SK-N-SH (cell line): ENCODE results near the gene DUOXA2. TPM values are rescaled to one million over a fixed set of nuclear protein-coding genes. Genes with fewer than 3 reads are reported as not detected.

Experiments
- CTCF ChIA-PET: fragments of 300-600, 350-600 bp; formaldehyde crosslinking; extraction: SDS; loops from one replicate; lab custom pipeline; 2021; lab: Yijun Ruan, JAX
- POLR2A ChIA-PET: fragments of 350-600 bp; sonication (Branson Sonifier 250); formaldehyde crosslinking; extraction: SDS; loops from one replicate; lab custom pipeline; 2020; ENCODE audit warnings: antibody characterized with exemption, inconsistent platforms; lab: Yijun Ruan, JAX
- DNase-seq: peaks from one replicate; pipeline ENCODE4 v3.0.0; 2012
- H2AFZ ChIP-seq: fragments of 200-600 bp; sonication (generic); 2 replicates; pipeline ENCODE4 v1.8.1; 2016; ENCODE audit warnings: antibody characterized with exemption, mild to moderate bottlenecking, low read depth
- H3F3A ChIP-seq: fragments of 200-600 bp; sonication (generic); replicated peaks from 2 replicates; pipeline ENCODE3; 2016; ENCODE audit warnings: antibody characterized with exemption, mild to moderate bottlenecking; ENCODE audit not compliant: insufficient read depth
- H3K27ac ChIP-seq, 2 experiments: fragments of 200-500 bp in 1 of 2; fragments of 200-600 bp in 1 of 2; sonication (Bioruptor generic) in 1 of 2; sonication (generic), shearing (Covaris generic) in 1 of 2; 2 replicates each; pipeline versions ENCODE4 v1.5.1 to v1.6.1; 2014 to 2016; ENCODE audit warnings: low read depth in 2 of 2, inconsistent platforms in 1 of 2, low read length in 1 of 2, mild to moderate bottlenecking in 1 of 2, mixed read lengths in 1 of 2
- H3K27me3 ChIP-seq: fragments of 200-600 bp; sonication (generic), shearing (Covaris generic); 2 replicates; pipeline ENCODE4 v1.6.1; 2016; ENCODE audit warnings: mixed run types; ENCODE audit not compliant: insufficient read depth
- H3K36me3 ChIP-seq, 2 experiments: fragments of 200-500 bp in 1 of 2; fragments of 200-600 bp in 1 of 2; sonication (Bioruptor generic) in 1 of 2; sonication (generic) in 1 of 2; replicated peaks in 1 of 2; 2 replicates each; pipeline versions ENCODE3 to v1.5.1; 2014 to 2016; ENCODE audit warnings: low read length in 1 of 2, mild to moderate bottlenecking in 1 of 2; ENCODE audit not compliant: insufficient read depth in 2 of 2, control insufficient read depth in 1 of 2
- H3K4me1 ChIP-seq, 2 experiments: fragments of 200-500 bp in 1 of 2; fragments of 200-600 bp in 1 of 2; sonication (Bioruptor generic) in 1 of 2; sonication (generic), shearing (Covaris generic) in 1 of 2; 2 replicates each; pipeline versions ENCODE4 v1.5.1 to v1.6.1; 2014 to 2016; ENCODE audit warnings: low read depth in 1 of 2, low read length in 1 of 2, mixed run types in 1 of 2; ENCODE audit not compliant: insufficient read depth in 2 of 2, control insufficient read depth in 1 of 2
- H3K4me2 ChIP-seq: fragments of 200-600 bp; sonication (generic), shearing (Covaris generic); 2 replicates; pipeline ENCODE4 v1.6.1; 2017; ENCODE audit warnings: mixed run types
- H3K4me3 ChIP-seq, 2 experiments: fragments of 200-500 bp in 1 of 2; fragments of 200-600 bp in 1 of 2; sonication (Bioruptor generic) in 1 of 2; sonication (generic), shearing (Covaris generic) in 1 of 2; 2 replicates each; pipeline versions ENCODE4 v1.5.1 to v1.8.1; 2014 to 2016; ENCODE audit warnings: low read depth in 2 of 2, inconsistent platforms in 1 of 2, low read length in 1 of 2, mild to moderate bottlenecking in 1 of 2, mixed read lengths in 1 of 2, moderate library complexity in 1 of 2
- H3K79me2 ChIP-seq: fragments of 200-600 bp; sonication (generic); 2 replicates; pipeline ENCODE4 v1.8.1; 2017; ENCODE audit warnings: mild to moderate bottlenecking; ENCODE audit not compliant: insufficient read depth
- H3K9ac ChIP-seq: fragments of 200-600 bp; sonication (generic); 2 replicates; pipeline ENCODE4 v1.6.1; 2017; ENCODE audit warnings: mixed run types
- H3K9me2 ChIP-seq: fragments of 200-600 bp; sonication (generic); 2 replicates; pipeline ENCODE4 v1.6.1; 2017; ENCODE audit warnings: mixed run types
- H3K9me3 ChIP-seq: fragments of 200-600 bp; sonication (generic); 2 replicates; pipeline ENCODE4 v1.6.1; 2017; ENCODE audit warnings: mixed run types, mild to moderate bottlenecking, moderate library complexity
- H4K20me1 ChIP-seq: fragments of 200-600 bp; sonication (generic); 2 replicates; pipeline ENCODE4 v1.6.1; 2017; ENCODE audit warnings: mild to moderate bottlenecking, mixed run types; ENCODE audit not compliant: insufficient read depth
- CHD2 ChIP-seq: fragments of 150-350 bp; IDR thresholded peaks from 2 replicates; pipeline ENCODE4 v1.6.1; 2018; ENCODE audit warnings: low read length; ENCODE audit not compliant: partially characterized antibody
- FOXJ3 ChIP-seq: sonication (generic); formaldehyde crosslinking; IDR thresholded peaks from 2 replicates; pipeline ENCODE4 v1.5.1; 2020; ENCODE audit warnings: mild to moderate bottlenecking, missing genetic modification reagents
- NFIC ChIP-seq: IDR thresholded peaks from 2 replicates; pipeline ENCODE4 v1.4.0; 2012; ENCODE audit warnings: borderline replicate concordance
- RXRA ChIP-seq: IDR thresholded peaks from 2 replicates; pipeline ENCODE4 v1.4.0; 2012; ENCODE audit warnings: low read depth, mild to moderate bottlenecking, borderline replicate concordance
- TAF1 ChIP-seq: IDR thresholded peaks from 2 replicates; pipeline ENCODE4 v1.6.1; 2012; ENCODE audit warnings: low read depth, mild to moderate bottlenecking, low read length, moderate library complexity, borderline replicate concordance
- ZBTB33 ChIP-seq: IDR thresholded peaks from 2 replicates; pipeline ENCODE4 v1.4.0; 2012; ENCODE audit warnings: low read depth, borderline replicate concordance
- WGBS: methylation state at CpG from one replicate; pipeline ENCODE4 v1.1.6; 2017; ENCODE audit warnings: low lambda C conversion rate; 5-methylcytosine and 5-hydroxymethylcytosine counted together
- polyA plus RNA-seq, 3 experiments: library from polyadenylated mRNA; depleted of rRNA; stranded (reverse); fragments of >200 nt; gene quantifications; 2 replicates each; pipeline ENCODE4 v1.2.3, GENCODE V29; 2012

Gene DUOXA2
- polyA plus RNA-seq, 1 of the 3 experiments (the other 2 are of a cell fraction): not detected

GRCh38 chr15:45115312-45115820 is 1.2 kb downstream of the DUOXA2 start:
- TF ChIP-seq FOXJ3 (CRISPR knock-in tag): no peak
- no peak for TF ChIP-seq CHD2
- TF ChIP-seq TAF1: no peak
- TF ChIP-seq NFIC: no peak
- TF ChIP-seq ZBTB33: no peak
- WGBS: 58% methylated on average over 7 of the region's 7 CpGs
- Histone ChIP-seq H4K20me1 (no peaks in the 10 kb centered on the region), H3K36me3 (no peaks in the 10 kb centered on the region), H3K4me1 (peaks cover 0 to 28% of the 10 kb centered on the region in 2 experiments; a peak in 1 of 4 replicates), H3K79me2 (no peaks in the 10 kb centered on the region), H3K9me3 (no peaks in the 10 kb centered on the region), H3K27ac (no peak overlapping the region), H2AFZ (no peak overlapping the region), H3K27me3 (peaks cover 44% of the 10 kb centered on the region), H3F3A (no peaks in the 10 kb centered on the region), H3K4me3 (no peak overlapping the region), H3K9me2 (no peaks in the 10 kb centered on the region), H3K9ac (no peak overlapping the region), H3K4me2 (no peak overlapping the region)
- DNase-seq: no peak
- ChIA-PET CTCF (interaction anchor here (0.7 to 1.9 kb wide), 7 partner anchors 12 to 343 kb away, joined by 3 to 7 read pairs (median 3); no protein-coding TSS in a partner anchor), POLR2A (no interaction called here)

GRCh38 chr15:45116006-45116481 is 1.9 kb downstream of the DUOXA2 start:
- H3K9me3 ChIP-seq: no peaks in the 10 kb centered on the region
- no peak overlapping the region for H3K27ac ChIP-seq
- ChIA-PET POLR2A (no interaction called here), CTCF (interaction anchor here (0.7 to 1.5 kb wide), 3 partner anchors 13 to 147 kb away, joined by 3 to 4 read pairs (median 3); no protein-coding TSS in a partner anchor)
- 72% methylated on average over 19 of the region's 19 CpGs for WGBS
- H2AFZ ChIP-seq: no peak overlapping the region
- no peaks in the 10 kb centered on the region for H4K20me1 ChIP-seq
- H3K4me3 ChIP-seq: no peak overlapping the region
- DNase-seq: no peak
- peaks cover 0 to 28% of the 10 kb centered on the region in 2 experiments; a peak in 1 of 4 replicates for H3K4me1 ChIP-seq
- no peaks in the 10 kb centered on the region for H3F3A ChIP-seq
- no peaks in the 10 kb centered on the region for H3K9me2 ChIP-seq
- no peak overlapping the region for H3K4me2 ChIP-seq
- H3K27me3 ChIP-seq: peaks cover 41% of the 10 kb centered on the region
- TF ChIP-seq RXRA (no peak), NFIC (no peak)
- H3K36me3 ChIP-seq: no peaks in the 10 kb centered on the region
- H3K9ac ChIP-seq: no peak overlapping the region
- no peaks in the 10 kb centered on the region for H3K79me2 ChIP-seq
